GM12801 (cell line): ENCODE results near the gene ADRB2.

Experiments
- TF ChIP-seq, protein P1 (sequence below): IDR thresholded peaks from one replicate; pipeline ENCODE4 v1.5.1; 2011; ENCODE audit warnings: control low read depth; ENCODE audit not compliant: insufficient read length; ENCODE audit errors: extremely low read depth

ADRB2 gene

DNA sequence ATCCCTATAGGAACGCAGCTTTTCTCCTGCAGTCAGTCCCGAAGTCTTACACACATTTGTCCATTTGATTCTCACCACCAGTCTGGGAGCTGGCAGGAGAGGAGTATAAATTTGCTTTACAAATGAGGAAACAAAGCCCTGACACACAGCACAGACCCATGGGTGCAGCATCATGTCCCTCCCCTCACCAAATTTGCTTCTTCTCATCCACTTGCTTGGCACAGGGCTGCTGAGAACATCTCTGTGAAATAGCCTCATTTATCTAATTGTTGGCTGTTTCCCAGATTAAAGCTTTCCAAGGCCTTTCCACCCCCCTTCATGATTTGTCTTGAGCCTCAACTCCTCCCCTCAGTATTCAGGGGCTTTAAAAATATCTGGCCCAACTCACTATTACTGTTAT, 11.3 kb upstream of the ADRB2 start:
- TF ChIP-seq, protein P1, sequence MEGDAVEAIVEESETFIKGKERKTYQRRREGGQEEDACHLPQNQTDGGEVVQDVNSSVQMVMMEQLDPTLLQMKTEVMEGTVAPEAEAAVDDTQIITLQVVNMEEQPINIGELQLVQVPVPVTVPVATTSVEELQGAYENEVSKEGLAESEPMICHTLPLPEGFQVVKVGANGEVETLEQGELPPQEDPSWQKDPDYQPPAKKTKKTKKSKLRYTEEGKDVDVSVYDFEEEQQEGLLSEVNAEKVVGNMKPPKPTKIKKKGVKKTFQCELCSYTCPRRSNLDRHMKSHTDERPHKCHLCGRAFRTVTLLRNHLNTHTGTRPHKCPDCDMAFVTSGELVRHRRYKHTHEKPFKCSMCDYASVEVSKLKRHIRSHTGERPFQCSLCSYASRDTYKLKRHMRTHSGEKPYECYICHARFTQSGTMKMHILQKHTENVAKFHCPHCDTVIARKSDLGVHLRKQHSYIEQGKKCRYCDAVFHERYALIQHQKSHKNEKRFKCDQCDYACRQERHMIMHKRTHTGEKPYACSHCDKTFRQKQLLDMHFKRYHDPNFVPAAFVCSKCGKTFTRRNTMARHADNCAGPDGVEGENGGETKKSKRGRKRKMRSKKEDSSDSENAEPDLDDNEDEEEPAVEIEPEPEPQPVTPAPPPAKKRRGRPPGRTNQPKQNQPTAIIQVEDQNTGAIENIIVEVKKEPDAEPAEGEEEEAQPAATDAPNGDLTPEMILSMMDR, result no peak

DNA sequence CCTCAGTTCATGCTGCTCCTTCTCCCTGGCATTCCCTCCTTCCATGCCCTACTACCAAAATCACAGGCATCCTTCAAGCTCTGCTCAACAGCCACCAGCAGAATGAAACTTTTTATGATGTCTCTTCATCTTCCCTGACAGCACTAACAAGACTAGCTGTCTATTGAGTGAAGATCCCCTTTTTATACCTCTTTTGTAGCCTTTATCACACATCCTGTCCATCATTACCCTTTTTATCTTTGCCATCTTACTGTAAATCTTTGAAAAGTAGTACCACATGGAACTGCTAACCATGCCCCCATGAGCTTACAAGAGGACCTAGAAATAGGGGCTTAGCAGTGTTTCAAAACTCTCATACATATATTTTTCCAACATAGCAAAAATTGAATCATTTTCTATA, 10.8 kb upstream of the ADRB2 start:
- TF ChIP-seq, protein P1, result no peak

DNA sequence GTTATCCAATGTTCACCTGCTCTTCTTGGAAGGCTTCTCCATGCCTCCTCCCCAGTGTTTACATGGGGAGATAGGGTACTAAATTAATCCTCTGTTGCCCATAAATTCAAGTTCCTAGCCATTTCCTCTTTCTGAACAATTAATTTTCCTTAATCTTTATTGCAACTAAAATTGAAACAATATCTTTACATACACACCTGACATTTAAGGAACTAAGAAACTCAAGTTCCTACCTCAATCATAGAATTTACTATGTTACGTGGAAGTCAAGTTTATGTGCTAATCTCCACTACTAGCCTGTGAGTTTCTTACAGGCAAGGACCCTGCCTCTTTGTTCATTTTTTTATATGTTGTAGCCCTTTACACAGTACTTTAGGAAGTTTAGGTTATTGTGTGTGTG, 10.1 kb upstream of the ADRB2 start:
- TF ChIP-seq, protein P1, result no peak

DNA sequence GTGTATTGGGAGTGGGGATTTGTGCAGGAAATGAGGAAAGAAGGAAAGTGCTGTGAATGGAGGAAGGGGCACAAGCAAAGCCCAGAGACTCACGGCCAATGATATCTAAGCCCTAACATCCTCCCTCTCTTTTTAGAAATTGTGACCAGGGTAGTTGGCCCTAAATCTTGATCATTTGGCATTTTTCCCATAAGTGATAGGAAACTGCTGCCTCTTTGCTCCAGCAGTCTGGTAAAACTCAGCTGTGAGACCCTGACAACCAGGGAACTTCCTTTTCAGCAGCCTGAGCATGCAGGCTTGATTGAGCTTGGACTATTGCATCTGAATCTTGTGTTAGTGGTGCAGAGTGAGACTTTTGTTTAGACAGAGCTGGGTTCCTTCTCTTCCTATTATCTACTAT, 9.6 kb upstream of the ADRB2 start:
- TF ChIP-seq, protein P1, result no peak

DNA sequence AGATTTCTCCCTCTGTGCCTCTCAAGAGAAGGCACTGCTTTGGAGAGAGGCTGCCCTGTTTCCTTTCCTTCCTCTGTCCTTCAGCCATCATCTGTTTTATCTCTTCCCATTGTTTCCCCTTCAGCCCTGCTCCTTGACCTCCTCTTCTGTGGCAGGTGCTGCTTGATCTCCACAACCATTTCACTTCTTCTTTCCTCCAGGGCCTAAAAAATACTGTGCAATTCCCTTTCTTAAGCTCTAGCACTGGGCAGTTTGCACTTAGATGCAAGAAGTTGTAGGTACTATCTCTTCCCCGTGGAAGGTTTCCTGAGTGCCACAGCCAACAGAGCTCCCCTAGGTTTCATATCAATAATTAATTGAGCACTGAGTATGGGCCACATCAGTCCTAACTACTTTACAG, 8.8 kb upstream of the ADRB2 start:
- TF ChIP-seq, protein P1, result no peak

DNA sequence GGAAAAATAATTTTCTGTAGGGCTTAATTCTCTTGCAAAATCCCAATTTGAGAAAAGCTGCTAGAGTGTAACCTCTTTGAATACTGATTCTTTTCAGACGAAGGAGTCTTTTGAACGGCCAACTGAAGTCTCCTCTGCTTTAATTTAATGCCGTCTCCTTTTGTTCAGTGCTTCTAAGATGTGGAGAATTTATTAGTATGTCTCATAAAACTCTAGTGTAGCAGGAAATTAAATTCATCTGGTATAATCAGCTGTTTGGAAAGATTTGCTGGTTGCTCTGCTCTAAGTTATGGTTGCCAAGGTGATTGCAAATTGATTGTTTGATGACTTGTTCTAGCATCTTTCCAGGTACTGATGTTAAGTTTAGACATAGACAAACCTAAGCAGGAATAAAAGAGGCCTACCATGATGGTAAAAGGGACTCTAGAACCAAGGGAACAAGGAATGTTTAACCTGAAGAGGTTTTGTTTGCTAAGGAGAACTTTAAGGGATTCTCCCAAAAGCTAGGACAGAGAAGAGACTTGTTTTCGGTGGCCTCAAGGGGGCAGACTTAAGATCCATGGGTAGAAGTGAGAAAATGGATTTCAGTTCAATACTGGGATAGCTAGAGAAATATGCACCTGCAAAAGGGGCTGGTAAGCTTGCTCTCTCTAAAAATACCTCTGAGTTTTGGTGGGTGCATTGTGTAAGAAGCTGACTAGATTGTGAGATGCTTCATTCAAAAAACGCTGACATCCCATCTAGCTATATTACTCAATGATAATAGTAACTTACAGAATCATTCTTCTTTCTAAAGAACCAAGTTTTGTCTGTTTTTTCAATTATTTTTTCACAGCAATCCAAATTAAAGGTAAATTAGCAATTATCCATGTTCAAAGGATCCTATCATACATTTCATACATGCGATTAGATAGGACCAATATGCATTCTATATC, 5.7 kb upstream of the ADRB2 start:
- TF ChIP-seq, protein P1, result no peak

DNA sequence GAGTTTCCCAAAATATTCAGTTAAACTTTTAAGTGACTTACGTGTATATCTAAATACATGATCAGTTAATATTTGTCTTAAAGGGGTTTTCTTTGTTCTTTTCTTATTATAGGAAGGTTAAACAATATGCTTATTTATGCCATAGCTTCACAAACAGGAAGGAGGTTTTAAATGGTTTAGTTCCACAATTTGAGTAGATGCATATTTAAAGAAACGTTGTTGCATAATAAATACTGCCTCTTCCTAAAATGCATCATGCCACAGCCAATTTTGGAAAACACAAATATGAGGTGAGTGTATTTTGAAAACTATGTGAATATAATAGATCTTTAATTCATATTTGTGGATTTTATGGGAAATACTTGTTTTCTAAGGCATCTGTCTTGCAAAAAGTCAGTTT, 2.5 kb upstream of the ADRB2 start:
- TF ChIP-seq, protein P1, result no peak
